HG03025 (cell line): ENCODE data around the gene ATRNL1.

Experiments
- ATAC-seq: cut with Tn5 transposase; IDR thresholded peaks from one replicate; pipeline ENCODE4 v1.9.1; 2021; ENCODE audit warnings: mild to moderate bottlenecking, moderate library complexity; ENCODE audit not compliant: unreplicated experiment, low FRiP score

ATRNL1 gene

DNA sequence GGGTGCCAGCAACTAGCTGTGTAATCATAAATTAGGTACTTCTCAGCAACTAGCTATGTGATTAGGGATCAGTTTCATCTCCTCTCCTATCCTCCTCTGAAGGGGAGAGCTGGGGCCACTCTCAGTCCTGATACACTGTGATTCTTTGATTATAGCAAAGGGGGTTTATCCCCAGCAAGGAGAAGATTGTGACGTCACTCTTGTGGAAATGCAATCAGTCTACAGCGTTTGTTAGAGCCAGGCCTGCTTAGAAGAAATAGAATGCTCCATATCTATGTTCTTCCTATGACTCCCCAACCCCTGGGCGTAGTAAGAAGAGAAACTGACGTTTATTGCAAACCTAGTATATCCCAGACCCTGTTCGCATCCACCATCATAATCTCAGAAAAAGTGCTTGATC, 871.7 kb downstream of the ATRNL1 start:
- ATAC-seq, result no peak

DNA sequence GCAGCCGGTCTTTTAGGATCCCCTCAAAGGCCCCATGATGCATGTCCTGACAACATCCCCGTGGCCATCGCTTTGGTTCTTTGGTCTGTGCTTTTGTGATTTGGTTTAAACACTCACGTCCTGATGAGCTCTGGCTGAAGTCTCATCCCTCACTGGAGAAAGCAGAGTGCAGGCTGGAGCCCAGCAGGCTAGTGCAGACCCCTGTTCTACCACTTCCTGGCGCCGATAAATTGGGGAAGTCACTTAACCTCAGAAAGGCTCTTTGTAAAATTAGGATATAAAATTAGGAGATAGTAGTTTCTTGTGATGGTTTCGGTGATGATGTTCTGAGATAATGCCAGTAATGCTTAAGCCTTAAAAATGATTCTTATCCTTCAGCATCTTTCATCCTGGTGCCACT, 872.2 kb downstream of the ATRNL1 start:
- ATAC-seq, result no peak

DNA sequence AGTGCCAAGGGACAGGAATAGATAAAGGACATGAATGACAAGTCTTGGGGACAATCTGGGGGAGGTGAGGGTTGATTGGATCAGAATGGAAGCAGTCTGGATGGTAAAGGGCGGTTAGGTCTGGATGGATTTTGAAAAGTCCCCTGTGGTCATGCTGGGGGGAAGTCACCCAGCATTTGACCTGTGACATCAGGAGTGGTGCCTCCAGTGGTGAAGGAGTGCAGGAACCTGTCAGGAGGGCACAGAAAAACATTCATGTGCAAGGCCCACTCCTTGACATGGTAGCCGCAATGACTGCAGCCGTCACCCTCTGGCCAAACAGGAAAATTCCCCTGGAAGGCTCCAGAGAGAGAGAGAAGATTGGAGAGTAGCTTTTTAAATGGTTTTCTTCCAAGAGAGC, 875.1 kb downstream of the ATRNL1 start:
- ATAC-seq, result no peak

DNA sequence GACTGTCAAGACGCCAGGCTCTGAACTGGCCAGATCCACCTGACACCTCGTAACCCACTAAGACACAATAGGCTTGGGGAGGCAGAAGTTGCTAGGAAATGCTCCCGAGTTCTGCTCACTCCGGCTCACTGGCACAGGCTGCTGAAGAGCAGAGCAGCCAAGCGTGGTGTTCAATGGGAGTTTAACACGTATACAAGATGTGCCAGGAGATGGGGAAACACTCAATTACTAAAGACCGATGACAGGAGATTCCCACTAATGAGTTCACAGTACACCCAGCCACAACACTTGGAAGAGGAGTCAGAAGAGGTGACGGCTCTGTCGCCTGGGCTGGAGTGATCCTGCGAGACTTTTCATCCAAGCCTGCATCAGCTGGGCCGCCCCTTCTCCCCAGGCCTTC, 876.4 kb downstream of the ATRNL1 start:
- no peak for ATAC-seq

- no peak for ATAC-seq
Observed at GRCh38 chr10:115971921-115972320, 878.8 kb downstream of the ATRNL1 start.

DNA sequence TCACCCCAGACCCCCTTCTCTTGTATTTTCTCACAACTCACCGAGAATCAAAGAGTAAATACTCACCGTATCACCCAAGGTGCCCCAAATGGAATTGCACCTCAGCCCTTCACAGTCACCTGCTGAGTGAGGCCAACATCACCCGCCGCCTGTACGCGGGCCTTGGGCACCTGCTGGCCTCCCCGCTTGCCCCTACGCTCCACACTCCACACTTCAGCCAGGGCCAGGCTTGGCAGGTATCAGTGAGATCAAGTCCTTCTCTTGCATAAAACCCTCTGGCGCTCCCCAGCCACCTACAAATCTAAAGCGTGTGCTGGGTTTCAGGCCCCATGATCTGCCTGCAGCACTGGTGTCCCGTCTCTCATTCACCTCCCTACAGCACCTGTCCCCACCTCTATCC, 879.3 kb downstream of the ATRNL1 start:
- no peak for ATAC-seq

- ATAC-seq, result no peak
Observed at GRCh38 chr10:115974351-115974750, 881.2 kb downstream of the ATRNL1 start.

DNA sequence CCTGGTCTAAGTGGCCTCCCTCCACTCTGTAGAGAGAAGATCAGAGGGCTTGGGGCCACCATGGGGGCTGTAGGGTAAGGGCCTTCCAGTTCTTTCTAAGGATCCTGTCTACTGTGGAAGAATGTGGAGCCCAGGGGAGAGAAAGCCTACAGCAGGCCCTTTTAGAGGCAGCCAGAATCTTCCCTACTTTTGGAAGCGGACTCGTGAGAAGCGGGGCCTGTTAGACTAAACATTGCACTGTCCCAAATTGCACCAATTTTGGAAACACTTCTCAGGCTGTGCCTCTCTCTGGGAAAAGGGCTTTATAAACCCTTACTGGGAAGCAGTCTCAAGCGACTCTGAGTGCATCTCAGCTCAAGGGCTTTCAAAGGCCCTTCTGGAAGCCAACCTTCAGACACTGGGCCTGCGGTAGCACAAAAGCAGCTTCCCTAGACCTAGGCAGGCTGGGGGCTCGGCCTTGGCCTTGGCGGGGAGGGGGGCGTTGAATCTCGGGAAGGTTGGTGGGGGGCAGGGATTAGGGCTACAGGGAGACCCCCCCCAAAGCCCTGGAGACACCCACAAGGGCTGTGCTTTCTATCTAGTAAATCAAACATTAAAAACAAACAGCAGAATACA, 881.8 kb downstream of the ATRNL1 start:
- ATAC-seq, result no peak

DNA sequence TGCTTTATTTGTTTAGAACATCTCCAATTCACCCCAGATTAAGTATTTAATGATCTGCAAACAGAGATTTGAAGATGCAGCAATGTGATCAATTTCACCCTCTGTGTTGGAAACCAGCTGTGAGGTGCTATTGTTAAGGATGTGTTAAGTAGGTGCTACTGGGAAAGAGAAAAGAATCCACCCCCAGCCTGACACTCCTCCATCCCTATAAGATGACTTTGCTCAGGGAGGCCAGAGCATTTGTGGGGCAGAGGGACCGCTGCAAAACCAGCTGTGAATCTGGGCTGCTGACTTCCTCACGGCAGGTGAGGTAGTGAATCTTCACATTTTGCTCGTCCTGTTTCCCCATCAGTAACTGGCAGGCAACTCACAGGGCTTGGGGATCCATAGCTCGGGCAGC, 882.3 kb downstream of the ATRNL1 start:
- no peak for ATAC-seq

- ATAC-seq, result no peak
Observed at GRCh38 chr10:115976342-115976741, 883.2 kb downstream of the ATRNL1 start.

GRCh38 chr10:115977855-115978254, 884.7 kb downstream of the ATRNL1 start:
- ATAC-seq, result no peak

DNA sequence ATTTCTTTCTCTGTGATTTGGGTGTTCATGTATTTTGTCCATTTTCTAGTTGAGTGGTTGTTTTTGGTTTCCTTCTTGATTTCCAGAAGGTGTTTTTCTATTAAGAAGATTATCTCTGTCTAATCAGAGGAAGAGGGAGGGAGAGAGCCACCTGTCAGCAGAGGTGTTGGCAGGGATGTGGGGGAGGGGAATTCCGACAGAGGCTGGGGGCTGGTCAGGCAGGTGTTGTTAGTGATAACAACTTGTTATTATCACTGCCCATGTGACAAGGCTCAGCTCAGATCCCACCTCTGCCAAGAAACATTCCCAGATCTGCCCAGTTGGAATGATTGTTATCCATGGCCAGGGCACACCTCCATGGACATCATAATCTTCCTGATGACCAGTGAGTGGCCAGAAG, 886.4 kb downstream of the ATRNL1 start:
- ATAC-seq, result no peak

DNA sequence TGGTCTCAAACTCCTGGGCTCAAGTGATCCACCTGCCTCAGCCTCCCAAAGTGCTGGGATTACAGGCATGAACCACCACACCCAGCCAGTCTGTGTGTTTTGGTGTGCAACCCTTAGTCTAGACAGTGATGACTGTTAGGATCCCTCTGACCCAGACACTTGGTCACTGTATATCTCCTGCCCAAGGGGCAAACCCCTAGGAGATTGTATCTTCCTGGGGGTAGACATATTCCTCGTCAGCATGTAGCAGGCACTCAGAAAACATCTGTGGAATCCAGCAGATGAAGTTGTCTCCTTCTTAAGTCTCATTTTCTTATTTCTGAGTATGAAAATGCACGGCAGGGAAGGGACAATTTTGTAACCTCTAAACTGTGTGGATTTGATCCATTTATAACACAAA, 887.3 kb downstream of the ATRNL1 start:
- no peak for ATAC-seq

DNA sequence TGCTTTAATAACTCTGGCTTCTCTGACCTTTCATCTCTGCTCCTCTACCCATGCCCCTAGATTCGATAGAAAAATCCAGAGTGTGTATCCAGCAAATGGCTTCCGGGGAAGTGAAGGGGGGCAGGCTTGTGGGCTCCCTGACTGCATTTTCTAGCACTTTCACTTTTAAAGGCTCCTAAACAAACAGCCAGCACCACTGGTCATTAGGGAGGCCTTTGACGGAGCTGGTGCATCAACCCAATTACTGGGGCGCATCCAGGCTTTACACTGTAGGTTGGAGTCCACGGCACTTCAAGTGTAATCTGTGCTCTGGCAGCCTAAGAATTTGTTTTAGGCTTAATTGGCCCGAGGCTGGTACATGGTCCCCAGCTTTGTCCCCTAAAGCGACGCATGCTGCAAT, 887.9 kb downstream of the ATRNL1 start:
- ATAC-seq, result no peak

- ATAC-seq, result no peak
Observed at GRCh38 chr10:115982076-115982475, 888.9 kb downstream of the ATRNL1 start.

DNA sequence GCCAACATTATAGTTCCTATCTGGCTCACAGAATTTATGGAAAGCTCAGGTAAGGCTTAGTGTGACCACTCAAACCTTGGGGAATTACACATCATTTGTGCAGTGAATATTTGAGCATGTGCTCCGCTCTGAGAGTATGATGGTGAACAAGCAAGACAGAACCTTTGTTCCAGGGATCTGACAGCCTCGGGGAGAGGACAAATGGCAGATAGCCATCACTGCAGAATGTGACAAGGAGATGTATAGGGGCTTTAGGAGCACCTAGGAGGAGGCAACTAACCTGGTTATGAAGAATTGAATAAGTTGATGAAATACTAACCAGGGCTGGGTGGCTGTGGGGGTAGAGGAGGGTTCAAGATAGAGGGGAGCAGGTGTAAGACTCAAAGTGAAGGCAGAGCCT, 889.4 kb downstream of the ATRNL1 start:
- ATAC-seq, result no peak

DNA sequence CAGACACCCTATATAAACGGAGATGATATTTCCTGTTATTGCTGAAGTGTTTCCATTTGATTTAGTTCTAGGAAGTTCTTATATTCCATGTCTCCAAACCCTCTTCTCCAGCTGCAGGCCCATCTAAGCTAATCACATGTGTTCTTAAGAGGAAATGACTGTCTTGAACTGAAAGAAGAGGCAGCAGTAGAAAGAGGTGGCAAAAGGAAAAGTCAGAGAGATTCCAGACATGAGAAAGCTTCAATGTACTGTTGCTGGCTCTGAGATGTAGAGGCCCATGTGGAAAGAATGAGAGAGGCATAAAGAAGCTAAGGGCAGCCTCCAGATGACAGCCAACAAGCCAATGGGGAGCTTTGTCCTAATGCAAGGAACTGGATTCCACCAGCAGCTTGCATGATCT, 892.6 kb downstream of the ATRNL1 start:
- no peak for ATAC-seq

GRCh38 chr10:115988380-115988779, 895.2 kb downstream of the ATRNL1 start:
- ATAC-seq, result no peak

DNA sequence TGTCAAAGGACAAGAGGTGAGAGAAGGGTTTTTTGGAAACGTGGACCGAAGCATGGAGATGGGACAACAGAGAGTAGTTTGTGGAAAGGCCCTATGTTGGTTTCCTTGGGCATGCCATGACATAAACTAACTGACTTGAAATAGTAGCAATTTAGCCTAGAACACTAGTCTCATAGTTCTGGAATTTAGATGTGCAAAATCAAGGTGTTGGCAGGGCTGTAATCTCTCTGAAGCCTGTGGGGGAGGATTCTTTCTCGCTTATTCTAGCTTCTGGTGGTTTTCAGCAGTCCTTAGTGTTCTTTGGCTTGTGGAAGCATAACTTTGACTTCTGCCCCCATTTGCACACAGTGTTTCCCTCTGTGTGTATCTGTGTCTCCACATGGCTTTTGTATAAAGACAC, 896.5 kb downstream of the ATRNL1 start:
- no peak for ATAC-seq

DNA sequence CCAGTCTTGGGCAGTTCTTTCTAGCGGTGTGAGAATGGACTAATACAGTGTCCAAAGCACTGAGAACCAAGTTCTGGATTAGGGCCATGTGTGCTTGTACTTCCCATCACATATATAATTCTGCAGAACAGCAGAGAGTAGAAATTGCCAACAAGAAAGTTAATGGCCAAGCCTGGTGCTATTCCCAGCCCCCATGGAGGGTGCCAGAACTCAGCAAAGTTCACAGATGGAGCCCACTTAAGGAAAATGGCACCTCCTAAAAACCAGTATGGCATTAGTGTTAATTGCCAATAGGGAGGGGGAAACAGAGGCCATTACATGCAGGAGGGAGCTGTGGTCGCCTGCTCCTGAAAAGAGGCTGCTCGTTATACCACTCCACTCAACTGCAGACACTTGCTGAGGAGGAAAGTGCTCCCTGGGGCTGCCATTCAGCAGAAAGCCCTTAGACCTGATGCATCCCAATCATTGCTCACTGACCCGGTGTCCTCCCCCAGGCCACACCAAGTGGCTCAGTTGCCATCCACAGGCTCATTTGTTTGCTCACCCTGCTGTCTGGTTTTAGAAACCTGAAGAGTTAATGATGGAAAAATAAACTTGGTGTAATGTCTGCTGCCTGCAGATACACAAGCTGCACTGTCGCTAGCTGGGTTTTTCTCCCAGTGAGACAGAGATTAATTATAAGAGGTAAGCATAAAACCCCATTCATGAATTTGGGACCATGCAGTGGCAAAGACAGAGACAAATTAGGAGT, 899.2 kb downstream of the ATRNL1 start:
- no peak for ATAC-seq

DNA sequence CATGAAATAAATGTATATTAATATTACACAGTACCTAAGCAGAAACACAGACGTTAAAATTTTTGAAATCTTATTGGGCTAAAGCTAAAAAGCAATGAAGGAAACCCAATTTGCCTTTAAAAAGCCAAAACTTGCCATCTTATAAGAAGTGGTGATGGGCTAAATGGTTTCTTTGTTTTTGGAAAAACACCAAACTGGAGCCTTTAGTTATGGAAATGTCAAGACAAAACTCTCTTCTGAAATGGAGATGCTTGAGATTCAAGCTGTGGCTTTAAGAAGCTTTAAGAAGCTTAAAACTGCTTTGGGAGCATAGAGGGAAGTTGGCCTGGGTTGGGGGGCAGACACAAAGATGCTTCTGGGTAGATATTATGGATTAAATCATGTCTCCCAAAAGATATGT, 902.9 kb downstream of the ATRNL1 start:
- ATAC-seq, result no peak

- no peak for ATAC-seq
Observed at GRCh38 chr10:115998301-115998700, 905.1 kb downstream of the ATRNL1 start.
